ENCODE results near the gene FHIT.

DNA sequence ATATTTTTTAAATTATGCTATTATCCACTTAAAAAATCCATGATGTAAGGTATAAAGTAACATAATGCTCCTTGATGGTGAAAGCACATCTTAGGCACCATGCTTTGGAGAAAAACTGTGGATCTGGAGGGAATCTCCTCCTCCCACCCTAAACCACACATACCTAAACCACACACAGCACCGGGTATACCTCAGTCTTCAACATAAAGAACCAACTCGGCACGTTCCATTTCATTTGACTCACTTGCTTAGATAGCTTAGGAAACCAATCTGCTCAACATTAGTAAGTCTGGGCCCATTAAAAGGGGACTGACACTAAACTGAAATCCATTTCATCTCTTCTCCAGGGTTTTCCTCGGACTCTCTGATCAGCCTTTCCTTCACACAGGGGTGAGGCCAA is 1255.7 kb downstream of the FHIT start:
- TF ChIP-seq, protein P1, sequence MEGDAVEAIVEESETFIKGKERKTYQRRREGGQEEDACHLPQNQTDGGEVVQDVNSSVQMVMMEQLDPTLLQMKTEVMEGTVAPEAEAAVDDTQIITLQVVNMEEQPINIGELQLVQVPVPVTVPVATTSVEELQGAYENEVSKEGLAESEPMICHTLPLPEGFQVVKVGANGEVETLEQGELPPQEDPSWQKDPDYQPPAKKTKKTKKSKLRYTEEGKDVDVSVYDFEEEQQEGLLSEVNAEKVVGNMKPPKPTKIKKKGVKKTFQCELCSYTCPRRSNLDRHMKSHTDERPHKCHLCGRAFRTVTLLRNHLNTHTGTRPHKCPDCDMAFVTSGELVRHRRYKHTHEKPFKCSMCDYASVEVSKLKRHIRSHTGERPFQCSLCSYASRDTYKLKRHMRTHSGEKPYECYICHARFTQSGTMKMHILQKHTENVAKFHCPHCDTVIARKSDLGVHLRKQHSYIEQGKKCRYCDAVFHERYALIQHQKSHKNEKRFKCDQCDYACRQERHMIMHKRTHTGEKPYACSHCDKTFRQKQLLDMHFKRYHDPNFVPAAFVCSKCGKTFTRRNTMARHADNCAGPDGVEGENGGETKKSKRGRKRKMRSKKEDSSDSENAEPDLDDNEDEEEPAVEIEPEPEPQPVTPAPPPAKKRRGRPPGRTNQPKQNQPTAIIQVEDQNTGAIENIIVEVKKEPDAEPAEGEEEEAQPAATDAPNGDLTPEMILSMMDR (IDR thresholded peaks at IDR 0.05): no peak
- TF ChIP-seq POLR2A (IDR thresholded peaks at IDR 0.05) (no peak), POLR2AphosphoS5 (IDR thresholded peaks at IDR 0.05) (no peak)

Measured in suprapubic skin (tissue), 4 donors.